Posterior vena cava (tissue), 2 donors: Measurements from ENCODE around the gene NFIC. TPM values are rescaled to one million over a fixed set of nuclear protein-coding genes. Genes with fewer than 3 reads are reported as not detected.
"Not testable (repeated sequence)": the region's sequence is repeated elsewhere in the genome, so short reads cannot be mapped to it uniquely, and the experiment has no call there.

Source experiments
- DNase-seq: peaks from one replicate; pipeline ENCODE4 v3.0.0-alpha.2; 2020; ENCODE audit warnings: low spot score
- intact Hi-C, 2 donors: fragments of 100-400 bp; cut with DNase I; formaldehyde crosslinking; loops; one replicate each; pipeline versions ENCODE4 v1.14.1 to v1.14.2; 2022 to 2023
- total RNA-seq, 2 donors: library from RNA; stranded (reverse); fragmentation: NEBNext Ultra II Directional; extraction: Animal tissue kit (Norgen Biotek cat#: 25700); gene quantifications; one replicate each; pipeline ENCODE4 v1.2.1, GENCODE V29; 2021
- donor health status: DM: yes; HTN: yes; CAD: no.
- donor health status: DM: yes; HTN: yes; CAD: no.

Gene NFIC
- total RNA-seq, 2 donors from 2014 or later: 196 to 223 TPM

GRCh38 chr19:3383121-3383722 lies 16.8 kb downstream of the NFIC start:
- intact Hi-C loops: no loop called here
- peak; percentile 87 for DNase-seq

- DNase-seq: no peak
- intact Hi-C loops: no loop called here
Measured at GRCh38 chr19:3386447-3387234, 20.3 kb downstream of the NFIC start.

GRCh38 chr19:3387645-3388589 lies 21.5 kb downstream of the NFIC start:
- DNase-seq: peak; percentile 92
- intact Hi-C loops: no loop called here

GRCh38 chr19:3389446-3389778 lies 23.0 kb downstream of the NFIC start:
- intact Hi-C loops: no loop called here
- DNase-seq: no peak

- intact Hi-C loops: no loop called here
- DNase-seq: no peak
Measured at GRCh38 chr19:3389876-3390371, 23.5 kb downstream of the NFIC start.

GRCh38 chr19:3391911-3392310 lies 25.5 kb downstream of the NFIC start:
- DNase-seq, intact Hi-C loops: not testable (repeated sequence)

GRCh38 chr19:3392480-3392879 lies 26.1 kb downstream of the NFIC start:
- intact Hi-C loops: no loop called here
- no peak for DNase-seq

GRCh38 chr19:3396881-3397265 lies 30.5 kb downstream of the NFIC start:
- intact Hi-C loops: no loop called here
- DNase-seq: no peak

- no peak for DNase-seq
- intact Hi-C loops: no loop called here
Measured at GRCh38 chr19:3397266-3398022, 31.1 kb downstream of the NFIC start.

- intact Hi-C loops: no loop called here
- peak; percentile 88 for DNase-seq
Measured at GRCh38 chr19:3398114-3398899, 31.9 kb downstream of the NFIC start.

- intact Hi-C loops: no loop called here
- no peak for DNase-seq
Measured at GRCh38 chr19:3398900-3399278, 32.5 kb downstream of the NFIC start.

- intact Hi-C loops, DNase-seq: not testable (repeated sequence)
Measured at GRCh38 chr19:3399311-3399710, 32.9 kb downstream of the NFIC start.

GRCh38 chr19:3401004-3401768 lies 34.8 kb downstream of the NFIC start:
- intact Hi-C loops: no loop called here
- DNase-seq: no peak

- no peak for DNase-seq
- intact Hi-C loops: no loop called here
Measured at GRCh38 chr19:3402631-3403443, 36.5 kb downstream of the NFIC start.

GRCh38 chr19:3403489-3404323 lies 37.3 kb downstream of the NFIC start:
- intact Hi-C loops: no loop called here

More at GRCh38 chr19:3403489-3404323, 37.3 kb downstream of the NFIC start:
- DNase-seq: peak; percentile 97
